GM23338 (cell line): ENCODE measurements around the gene RXFP2.

Source experiments
- CREB1 ChIP-seq: fragments of 250-450 bp; sonication (Bioruptor Pico); IDR thresholded peaks from 2 replicates; pipeline ENCODE4 v1.5.0; 2020; ENCODE audit warnings: low read depth, mild to moderate bottlenecking, moderate library complexity
- CTCF ChIP-seq, 2 experiments: fragments of 200-600 bp in 1 of 2; sonication (generic) in 1 of 2; conservative IDR thresholded peaks; 2 replicates each; pipeline versions ENCODE4 v1.5.1 to v1.6.1; 2016 to 2017; ENCODE audit warnings: antibody characterized with exemption in 2 of 2, low read depth in 2 of 2, mild to moderate bottlenecking in 2 of 2, moderate library complexity in 1 of 2
- EZH2 ChIP-seq: fragments of 200-600 bp; sonication (generic); IDR thresholded peaks from one replicate; pipeline ENCODE4 v1.8.0; 2017; ENCODE audit warnings: antibody characterized with exemption, mild to moderate bottlenecking, low read depth; ENCODE audit not compliant: unreplicated experiment
- EZH2phosphoT487 ChIP-seq: fragments of 200-600 bp; sonication (generic); IDR thresholded peaks from one replicate; pipeline ENCODE4 v1.8.1; 2018; ENCODE audit warnings: antibody characterized with exemption; ENCODE audit not compliant: unreplicated experiment
- JUNB ChIP-seq: IDR thresholded peaks from one replicate; pipeline ENCODE4 v1.6.1; 2016; ENCODE audit warnings: antibody characterized with exemption; ENCODE audit not compliant: unreplicated experiment
- POLR2AphosphoS5 ChIP-seq: IDR thresholded peaks from 2 replicates; pipeline ENCODE4 v1.6.1; 2016; ENCODE audit warnings: antibody characterized with exemption, low read depth
- REST ChIP-seq: IDR thresholded peaks from one replicate; pipeline ENCODE4 v1.6.1; 2018; ENCODE audit warnings: antibody characterized with exemption; ENCODE audit not compliant: unreplicated experiment

- no peak for TF ChIP-seq EZH2phosphoT487
- no peak for TF ChIP-seq CTCF (conservative IDR thresholded peaks at IDR 0.05; ENCODE audit: low read depth in 2 of 2)
- TF ChIP-seq EZH2 = no peak
- TF ChIP-seq JUNB = no peak
- no peak for TF ChIP-seq POLR2AphosphoS5
- TF ChIP-seq CREB1 (CRISPR knock-in tag) = no peak
- no peak for TF ChIP-seq REST
Observed at GRCh38 chr13:31773538-31773937, 34.2 kb downstream of the RXFP2 start.
